ENCODE results near the gene RBP4.

DNA sequence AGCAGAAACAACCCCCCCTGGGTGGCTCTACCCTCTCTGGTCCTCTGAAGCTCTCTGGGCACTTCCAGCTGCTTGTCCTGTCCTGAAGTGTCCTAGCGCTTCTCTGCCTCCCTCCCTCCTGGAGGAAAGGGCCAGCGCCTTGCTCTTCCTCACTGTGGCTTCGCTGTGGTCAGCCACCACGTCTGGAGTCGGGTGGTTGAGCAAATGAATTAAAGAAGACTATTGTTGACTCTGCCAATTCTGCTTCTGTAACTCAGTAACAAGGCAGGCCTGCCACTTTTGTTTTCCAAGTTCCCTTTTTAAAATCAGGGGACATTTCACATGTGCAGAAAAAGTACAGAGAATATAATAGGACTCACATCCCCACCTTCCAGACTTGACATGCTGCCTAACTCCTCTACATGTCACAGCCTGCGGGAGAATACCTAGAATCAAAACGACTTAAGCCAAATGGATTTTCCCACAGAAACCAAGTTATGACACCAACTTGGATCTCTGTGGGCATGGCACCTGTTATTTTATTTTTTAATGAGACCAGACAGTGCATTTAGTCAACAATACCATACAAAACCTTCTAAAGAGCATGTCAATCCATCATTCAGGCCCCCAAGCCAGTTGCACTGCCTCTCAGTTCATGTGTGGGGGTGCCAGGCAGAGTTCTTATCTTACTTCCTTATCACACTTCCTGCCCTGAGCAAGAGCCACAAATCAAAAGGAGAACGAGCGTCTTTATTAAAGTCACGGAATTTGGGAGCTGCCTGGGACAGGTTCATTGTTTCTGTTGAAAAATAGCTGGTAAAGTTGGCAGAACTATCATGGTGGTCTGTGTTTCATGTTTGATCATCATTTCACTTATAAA lies 27.8 kb downstream of the RBP4 start:
- TF ChIP-seq, protein P1, sequence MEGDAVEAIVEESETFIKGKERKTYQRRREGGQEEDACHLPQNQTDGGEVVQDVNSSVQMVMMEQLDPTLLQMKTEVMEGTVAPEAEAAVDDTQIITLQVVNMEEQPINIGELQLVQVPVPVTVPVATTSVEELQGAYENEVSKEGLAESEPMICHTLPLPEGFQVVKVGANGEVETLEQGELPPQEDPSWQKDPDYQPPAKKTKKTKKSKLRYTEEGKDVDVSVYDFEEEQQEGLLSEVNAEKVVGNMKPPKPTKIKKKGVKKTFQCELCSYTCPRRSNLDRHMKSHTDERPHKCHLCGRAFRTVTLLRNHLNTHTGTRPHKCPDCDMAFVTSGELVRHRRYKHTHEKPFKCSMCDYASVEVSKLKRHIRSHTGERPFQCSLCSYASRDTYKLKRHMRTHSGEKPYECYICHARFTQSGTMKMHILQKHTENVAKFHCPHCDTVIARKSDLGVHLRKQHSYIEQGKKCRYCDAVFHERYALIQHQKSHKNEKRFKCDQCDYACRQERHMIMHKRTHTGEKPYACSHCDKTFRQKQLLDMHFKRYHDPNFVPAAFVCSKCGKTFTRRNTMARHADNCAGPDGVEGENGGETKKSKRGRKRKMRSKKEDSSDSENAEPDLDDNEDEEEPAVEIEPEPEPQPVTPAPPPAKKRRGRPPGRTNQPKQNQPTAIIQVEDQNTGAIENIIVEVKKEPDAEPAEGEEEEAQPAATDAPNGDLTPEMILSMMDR (IDR thresholded peaks at IDR 0.05) = no peak
- no peak for TF ChIP-seq EP300 (IDR thresholded peaks at IDR 0.05)
- TF ChIP-seq POLR2A (IDR thresholded peaks at IDR 0.05) = no peak
